H1 (cell line): ENCODE results near the gene HEXIM2. TPM values are rescaled to one million over a fixed set of nuclear protein-coding genes. Genes with fewer than 3 reads are reported as not detected.

Source experiments
- ASH2L ChIP-seq: fragments of 200-600, 300-600 bp; sonication (generic); IDR thresholded peaks from one replicate; pipeline ENCODE4 v1.7.1; 2017; ENCODE audit warnings: low read length
- HDAC6 ChIP-seq: IDR thresholded peaks from one replicate; pipeline ENCODE4 v1.7.1; 2012; ENCODE audit warnings: low read depth, mild to moderate bottlenecking, inconsistent platforms, low read length, moderate library complexity
- KDM1A ChIP-seq: fragments of 200-600, 300-600 bp; sonication (generic); IDR thresholded peaks from 2 replicates; pipeline ENCODE4 v1.7.1; 2016; ENCODE audit warnings: mild to moderate bottlenecking, low read length, borderline replicate concordance
- NANOG ChIP-seq: IDR thresholded peaks from 2 replicates; pipeline ENCODE4 v1.6.1; 2011; ENCODE audit warnings: low read length, low read depth, mild to moderate bottlenecking, inconsistent platforms; ENCODE audit not compliant: insufficient read depth, poor library complexity, severe bottlenecking
- RAD21 ChIP-seq, 2 experiments: IDR thresholded peaks in 1 of 2; conservative IDR thresholded peaks in 1 of 2; 2 replicates each; pipeline ENCODE4 v1.6.1; 2011; ENCODE audit warnings: low read depth in 2 of 2, low read length in 2 of 2, improper control_type of control experiment in 1 of 2, inconsistent platforms in 1 of 2, mild to moderate bottlenecking in 1 of 2, moderate library complexity in 1 of 2
- polyA plus RNA-seq, 7 experiments: library from polyadenylated mRNA; depleted of rRNA in 3 of 7; stranded (reverse) in 5 of 7; unstranded in 2 of 7; fragments of >200 nt in 5 of 7; fragments of 200-250 nt in 2 of 7; gene quantifications; 1 replicate in 5 of 7; 2 replicates in 1 of 7; 4 replicates in 1 of 7; pipeline versions ENCODE4 v1.2.1 to v1.2.3, GENCODE V29; 2011 to 2013; ENCODE audit warnings: missing spikeins in 2 of 7, mixed read lengths in 2 of 7
- total RNA-seq: library from RNA; stranded (reverse); fragmentation: NEBNext Ultra II Directional; extraction: Animal tissue kit (Norgen Biotek cat#: 25700); gene quantifications from 2 replicates; pipeline ENCODE4 v1.2.1, GENCODE V29; 2021
- TF ChIP-seq, protein P1 (sequence below): fragments of 300-600 bp; sonication (generic); IDR thresholded peaks from 2 replicates; pipeline ENCODE4 v1.7.1; 2012; ENCODE audit warnings: low read length, moderate library complexity, mild to moderate bottlenecking, inconsistent platforms; ENCODE audit not compliant: insufficient replicate concordance
- TF ChIP-seq, protein P2 (sequence below): IDR thresholded peaks from 2 replicates; pipeline ENCODE4 v1.6.1; 2012; ENCODE audit warnings: inconsistent platforms
- TF ChIP-seq, protein P3 (sequence below): IDR thresholded peaks from 2 replicates; pipeline ENCODE4 v1.6.1; 2012; ENCODE audit warnings: inconsistent platforms

Gene HEXIM2
- total and polyA plus RNA-seq, 2 of the 8 experiments (the other 6 are each of a cell fraction or from before 2014, with no cell fraction given) = 7.5 to 13.2 TPM

DNA sequence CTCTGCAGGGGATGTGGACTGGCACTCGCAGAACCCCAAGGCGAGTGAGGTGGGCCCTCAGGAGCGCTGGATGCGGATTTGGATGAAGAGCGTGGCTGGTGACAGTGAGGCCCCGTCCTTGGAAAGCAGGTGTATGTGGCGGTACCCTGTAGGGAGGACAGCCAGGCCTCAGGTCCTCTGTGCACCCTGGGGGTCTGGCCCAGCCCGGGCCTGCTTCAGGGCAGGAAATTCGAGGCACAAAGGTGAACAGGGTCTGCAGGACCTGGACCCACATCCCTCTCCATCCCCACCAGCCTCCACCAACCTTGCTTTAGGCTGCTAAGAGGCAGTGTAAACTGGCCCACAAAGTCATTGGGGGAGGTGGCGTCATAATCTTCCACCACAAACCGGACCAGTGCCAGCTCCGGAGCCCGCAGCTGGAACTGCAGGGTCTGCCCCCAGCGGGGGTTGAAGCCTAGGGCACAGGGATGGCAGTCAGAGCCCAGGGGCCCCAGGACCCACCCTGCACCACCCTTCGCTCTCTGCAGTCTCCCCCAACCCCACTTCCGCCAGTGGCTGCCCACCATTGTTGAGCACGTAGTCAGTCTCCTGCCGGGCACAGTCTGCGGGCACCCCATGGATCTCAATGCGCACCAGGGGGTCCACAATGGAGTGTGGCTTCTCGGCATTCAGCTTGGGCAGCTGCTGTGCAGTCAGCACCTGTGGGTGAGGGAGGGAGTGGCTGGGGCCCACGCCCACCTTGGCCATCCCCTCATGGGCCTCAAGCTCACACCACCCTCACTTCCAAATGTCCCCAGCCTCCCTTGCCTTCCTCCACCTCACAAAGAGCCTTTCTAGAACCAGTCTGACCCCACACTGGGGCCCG is 48.9 kb upstream of the HEXIM2 start (continued):
- TF ChIP-seq, protein P1, sequence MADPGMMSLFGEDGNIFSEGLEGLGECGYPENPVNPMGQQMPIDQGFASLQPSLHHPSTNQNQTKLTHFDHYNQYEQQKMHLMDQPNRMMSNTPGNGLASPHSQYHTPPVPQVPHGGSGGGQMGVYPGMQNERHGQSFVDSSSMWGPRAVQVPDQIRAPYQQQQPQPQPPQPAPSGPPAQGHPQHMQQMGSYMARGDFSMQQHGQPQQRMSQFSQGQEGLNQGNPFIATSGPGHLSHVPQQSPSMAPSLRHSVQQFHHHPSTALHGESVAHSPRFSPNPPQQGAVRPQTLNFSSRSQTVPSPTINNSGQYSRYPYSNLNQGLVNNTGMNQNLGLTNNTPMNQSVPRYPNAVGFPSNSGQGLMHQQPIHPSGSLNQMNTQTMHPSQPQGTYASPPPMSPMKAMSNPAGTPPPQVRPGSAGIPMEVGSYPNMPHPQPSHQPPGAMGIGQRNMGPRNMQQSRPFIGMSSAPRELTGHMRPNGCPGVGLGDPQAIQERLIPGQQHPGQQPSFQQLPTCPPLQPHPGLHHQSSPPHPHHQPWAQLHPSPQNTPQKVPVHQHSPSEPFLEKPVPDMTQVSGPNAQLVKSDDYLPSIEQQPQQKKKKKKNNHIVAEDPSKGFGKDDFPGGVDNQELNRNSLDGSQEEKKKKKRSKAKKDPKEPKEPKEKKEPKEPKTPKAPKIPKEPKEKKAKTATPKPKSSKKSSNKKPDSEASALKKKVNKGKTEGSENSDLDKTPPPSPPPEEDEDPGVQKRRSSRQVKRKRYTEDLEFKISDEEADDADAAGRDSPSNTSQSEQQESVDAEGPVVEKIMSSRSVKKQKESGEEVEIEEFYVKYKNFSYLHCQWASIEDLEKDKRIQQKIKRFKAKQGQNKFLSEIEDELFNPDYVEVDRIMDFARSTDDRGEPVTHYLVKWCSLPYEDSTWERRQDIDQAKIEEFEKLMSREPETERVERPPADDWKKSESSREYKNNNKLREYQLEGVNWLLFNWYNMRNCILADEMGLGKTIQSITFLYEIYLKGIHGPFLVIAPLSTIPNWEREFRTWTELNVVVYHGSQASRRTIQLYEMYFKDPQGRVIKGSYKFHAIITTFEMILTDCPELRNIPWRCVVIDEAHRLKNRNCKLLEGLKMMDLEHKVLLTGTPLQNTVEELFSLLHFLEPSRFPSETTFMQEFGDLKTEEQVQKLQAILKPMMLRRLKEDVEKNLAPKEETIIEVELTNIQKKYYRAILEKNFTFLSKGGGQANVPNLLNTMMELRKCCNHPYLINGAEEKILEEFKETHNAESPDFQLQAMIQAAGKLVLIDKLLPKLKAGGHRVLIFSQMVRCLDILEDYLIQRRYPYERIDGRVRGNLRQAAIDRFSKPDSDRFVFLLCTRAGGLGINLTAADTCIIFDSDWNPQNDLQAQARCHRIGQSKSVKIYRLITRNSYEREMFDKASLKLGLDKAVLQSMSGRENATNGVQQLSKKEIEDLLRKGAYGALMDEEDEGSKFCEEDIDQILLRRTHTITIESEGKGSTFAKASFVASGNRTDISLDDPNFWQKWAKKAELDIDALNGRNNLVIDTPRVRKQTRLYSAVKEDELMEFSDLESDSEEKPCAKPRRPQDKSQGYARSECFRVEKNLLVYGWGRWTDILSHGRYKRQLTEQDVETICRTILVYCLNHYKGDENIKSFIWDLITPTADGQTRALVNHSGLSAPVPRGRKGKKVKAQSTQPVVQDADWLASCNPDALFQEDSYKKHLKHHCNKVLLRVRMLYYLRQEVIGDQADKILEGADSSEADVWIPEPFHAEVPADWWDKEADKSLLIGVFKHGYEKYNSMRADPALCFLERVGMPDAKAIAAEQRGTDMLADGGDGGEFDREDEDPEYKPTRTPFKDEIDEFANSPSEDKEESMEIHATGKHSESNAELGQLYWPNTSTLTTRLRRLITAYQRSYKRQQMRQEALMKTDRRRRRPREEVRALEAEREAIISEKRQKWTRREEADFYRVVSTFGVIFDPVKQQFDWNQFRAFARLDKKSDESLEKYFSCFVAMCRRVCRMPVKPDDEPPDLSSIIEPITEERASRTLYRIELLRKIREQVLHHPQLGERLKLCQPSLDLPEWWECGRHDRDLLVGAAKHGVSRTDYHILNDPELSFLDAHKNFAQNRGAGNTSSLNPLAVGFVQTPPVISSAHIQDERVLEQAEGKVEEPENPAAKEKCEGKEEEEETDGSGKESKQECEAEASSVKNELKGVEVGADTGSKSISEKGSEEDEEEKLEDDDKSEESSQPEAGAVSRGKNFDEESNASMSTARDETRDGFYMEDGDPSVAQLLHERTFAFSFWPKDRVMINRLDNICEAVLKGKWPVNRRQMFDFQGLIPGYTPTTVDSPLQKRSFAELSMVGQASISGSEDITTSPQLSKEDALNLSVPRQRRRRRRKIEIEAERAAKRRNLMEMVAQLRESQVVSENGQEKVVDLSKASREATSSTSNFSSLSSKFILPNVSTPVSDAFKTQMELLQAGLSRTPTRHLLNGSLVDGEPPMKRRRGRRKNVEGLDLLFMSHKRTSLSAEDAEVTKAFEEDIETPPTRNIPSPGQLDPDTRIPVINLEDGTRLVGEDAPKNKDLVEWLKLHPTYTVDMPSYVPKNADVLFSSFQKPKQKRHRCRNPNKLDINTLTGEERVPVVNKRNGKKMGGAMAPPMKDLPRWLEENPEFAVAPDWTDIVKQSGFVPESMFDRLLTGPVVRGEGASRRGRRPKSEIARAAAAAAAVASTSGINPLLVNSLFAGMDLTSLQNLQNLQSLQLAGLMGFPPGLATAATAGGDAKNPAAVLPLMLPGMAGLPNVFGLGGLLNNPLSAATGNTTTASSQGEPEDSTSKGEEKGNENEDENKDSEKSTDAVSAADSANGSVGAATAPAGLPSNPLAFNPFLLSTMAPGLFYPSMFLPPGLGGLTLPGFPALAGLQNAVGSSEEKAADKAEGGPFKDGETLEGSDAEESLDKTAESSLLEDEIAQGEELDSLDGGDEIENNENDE = no peak
- no peak for TF ChIP-seq KDM1A
- no peak for TF ChIP-seq NANOG
- TF ChIP-seq ASH2L = no peak
- TF ChIP-seq, protein P2, sequence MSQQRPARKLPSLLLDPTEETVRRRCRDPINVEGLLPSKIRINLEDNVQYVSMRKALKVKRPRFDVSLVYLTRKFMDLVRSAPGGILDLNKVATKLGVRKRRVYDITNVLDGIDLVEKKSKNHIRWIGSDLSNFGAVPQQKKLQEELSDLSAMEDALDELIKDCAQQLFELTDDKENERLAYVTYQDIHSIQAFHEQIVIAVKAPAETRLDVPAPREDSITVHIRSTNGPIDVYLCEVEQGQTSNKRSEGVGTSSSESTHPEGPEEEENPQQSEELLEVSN = no peak
- TF ChIP-seq RAD21 (IDR thresholded peaks at IDR 0.05 in 1 of 2, conservative IDR thresholded peaks at IDR 0.05 in 1 of 2; ENCODE audit: low read depth in 2 of 2, low read length in 2 of 2) = no peak
- TF ChIP-seq, protein P3, sequence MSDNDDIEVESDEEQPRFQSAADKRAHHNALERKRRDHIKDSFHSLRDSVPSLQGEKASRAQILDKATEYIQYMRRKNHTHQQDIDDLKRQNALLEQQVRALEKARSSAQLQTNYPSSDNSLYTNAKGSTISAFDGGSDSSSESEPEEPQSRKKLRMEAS = no peak
- TF ChIP-seq HDAC6 = no peak
